A673 (cell line): ENCODE results near the gene TIGD6.

ENCODE experiments used
- CTCF ChIP-seq: fragments of 300-800, 200-600 bp; sonication (generic); conservative IDR thresholded peaks from 2 replicates; pipeline ENCODE4 v1.5.1; 2017; ENCODE audit warnings: low read depth, mild to moderate bottlenecking, antibody characterized with exemption, low read length, moderate library complexity, mixed read lengths
- EZH2 ChIP-seq: fragments of 200-600 bp; sonication (generic); IDR thresholded peaks from 2 replicates; pipeline ENCODE4 v1.6.1; 2017; ENCODE audit warnings: borderline replicate concordance, low read depth, mild to moderate bottlenecking, mixed read lengths, antibody characterized with exemption, low read length; ENCODE audit not compliant: poor library complexity, severe bottlenecking

- TF ChIP-seq CTCF: no peak
- TF ChIP-seq EZH2: no peak
Observed at GRCh38 chr5:149996205-149996890, 4.1 kb downstream of the TIGD6 start.
